Activated CD8-positive, alpha-beta memory T cell treated with anti-CD3 and anti-CD28 coated beads, Interleukin-2, amount 50 U/mL, for 48 hours (primary cell): ENCODE data around the gene KIAA0319L.

Experiments
- DNase-seq: peaks from one replicate; pipeline ENCODE4 v3.0.0-alpha.2; 2020

Gene KIAA0319L

DNA sequence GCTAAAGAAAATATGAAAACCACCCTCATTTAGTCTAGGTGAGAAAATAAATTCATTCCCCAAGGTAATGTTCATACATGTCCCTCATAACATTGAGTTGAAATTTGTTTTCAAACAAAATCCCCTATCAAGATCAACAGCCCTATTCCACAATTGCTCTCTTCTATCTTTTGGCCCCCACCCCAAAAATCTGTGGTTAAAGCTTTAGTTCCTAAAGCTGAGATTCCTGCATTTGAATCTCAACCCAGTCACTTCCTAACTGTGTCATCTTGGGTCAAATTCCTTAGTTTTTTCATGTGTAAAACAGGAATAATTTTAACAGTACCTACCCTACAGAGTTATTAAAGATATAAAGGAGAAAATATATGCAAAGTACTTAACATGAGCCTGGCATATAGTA is 22.0 kb downstream of the KIAA0319L start:
- no peak for DNase-seq

DNA sequence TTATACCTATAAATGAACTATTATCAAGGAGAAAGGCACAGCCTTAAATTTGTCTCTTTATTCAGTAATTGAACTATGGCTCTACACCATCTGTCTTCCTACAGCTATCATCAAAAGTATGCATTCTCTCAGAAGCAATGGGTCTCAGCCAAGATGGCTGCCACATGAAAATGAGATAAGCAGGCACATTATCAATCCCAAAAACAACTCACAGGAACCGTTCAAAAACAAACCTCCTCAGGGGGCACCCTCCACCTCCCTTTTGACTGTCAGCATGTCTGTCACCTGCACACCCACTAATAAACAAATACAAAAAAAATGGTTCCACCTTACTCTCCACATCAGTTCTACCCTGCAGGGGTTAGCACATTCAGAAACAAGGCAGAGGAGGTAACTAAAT is 23.6 kb downstream of the KIAA0319L start:
- no peak for DNase-seq

DNA sequence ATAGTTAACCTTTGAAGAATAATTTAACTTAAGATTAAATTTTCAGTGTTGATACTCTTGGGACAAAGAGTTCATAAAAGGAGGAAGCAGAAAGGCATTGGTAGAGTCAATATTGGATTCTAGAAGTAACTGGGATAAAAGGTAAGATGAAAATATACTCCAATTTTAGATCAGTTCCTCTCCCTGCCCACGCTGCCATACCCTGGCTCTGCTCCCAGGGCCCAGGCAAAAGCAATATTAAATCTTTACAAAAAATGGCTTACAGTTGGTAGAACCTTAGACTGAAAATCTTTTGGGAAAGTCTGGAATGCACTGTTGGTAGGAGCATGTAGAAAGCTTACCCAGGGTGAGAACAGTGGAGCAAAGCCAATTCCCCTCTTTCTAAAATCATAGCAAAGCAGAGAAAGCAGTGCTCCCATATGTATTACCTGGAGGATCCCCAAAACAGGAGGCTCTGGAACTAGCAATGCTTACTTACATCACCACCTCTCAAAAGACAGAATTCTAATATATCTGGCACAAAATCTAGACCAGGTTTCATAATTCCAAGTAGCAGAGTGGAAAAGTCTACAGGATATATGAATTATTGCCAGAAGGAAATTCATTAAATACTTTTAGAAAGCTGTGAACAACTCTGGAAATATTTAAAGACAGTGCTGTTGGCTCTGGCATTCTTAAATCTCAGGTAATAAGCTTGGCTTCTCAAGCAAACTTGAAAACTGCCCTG is 24.5 kb downstream of the KIAA0319L start:
- no peak for DNase-seq

DNA sequence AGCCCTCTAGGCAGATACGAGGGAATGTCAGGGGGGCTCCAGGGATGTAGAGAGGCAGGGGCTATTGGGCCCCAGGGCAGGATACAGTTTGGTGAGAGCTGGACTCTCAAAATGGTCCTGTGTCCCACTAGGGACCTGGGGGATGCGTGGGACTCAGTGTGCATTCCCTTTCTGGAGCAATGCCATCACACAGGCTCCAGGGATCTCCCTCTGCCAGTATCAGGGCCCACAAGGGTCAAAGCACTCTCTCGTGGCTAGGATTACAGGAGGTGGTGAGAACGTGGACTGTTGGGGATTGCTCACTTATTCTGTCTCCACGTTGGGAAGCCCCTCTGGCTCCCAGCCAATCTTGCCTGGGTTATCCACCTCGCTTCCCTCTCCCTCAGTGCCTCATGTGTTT is 25.8 kb downstream of the KIAA0319L start:
- no peak for DNase-seq

DNA sequence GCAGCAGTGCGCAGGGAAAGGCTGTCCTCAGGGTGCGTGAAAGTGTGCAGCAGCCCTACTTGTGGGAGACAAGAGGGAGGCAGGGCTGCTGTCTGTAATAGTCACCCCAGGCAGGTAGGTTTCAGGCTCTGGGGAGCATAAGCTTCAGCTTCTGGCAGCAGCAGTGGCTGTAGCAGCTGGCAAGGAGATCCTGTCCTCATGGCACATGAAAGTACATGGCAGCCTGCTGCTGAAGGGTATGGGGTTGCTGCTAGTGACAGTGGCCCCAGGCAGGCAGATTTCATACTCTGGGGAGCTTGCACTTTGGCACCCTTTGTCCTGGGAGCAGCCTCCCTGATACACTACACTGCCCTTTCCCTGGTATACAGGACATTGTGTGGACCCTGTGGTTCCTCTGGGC is 26.3 kb downstream of the KIAA0319L start:
- no peak for DNase-seq

DNA sequence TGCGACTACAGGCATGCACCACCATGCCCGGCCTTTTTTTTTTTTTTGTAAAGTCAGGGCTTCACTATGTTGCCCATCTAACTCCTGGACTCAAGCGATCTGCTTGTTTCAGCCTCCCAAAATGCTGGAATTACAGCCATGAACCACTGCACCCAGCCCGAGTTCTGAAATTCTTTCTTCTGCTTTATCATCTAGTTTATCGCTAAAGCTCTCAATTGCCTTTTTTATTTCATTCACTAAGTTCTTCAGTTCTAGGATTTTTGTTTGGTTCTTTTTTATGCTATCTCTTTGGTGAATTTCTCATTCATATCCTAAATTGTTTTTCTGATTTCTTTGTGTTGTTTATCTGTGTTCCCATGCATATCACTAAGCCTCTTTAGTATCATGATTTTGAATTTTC is 27.0 kb downstream of the KIAA0319L start:
- no peak for DNase-seq

DNA sequence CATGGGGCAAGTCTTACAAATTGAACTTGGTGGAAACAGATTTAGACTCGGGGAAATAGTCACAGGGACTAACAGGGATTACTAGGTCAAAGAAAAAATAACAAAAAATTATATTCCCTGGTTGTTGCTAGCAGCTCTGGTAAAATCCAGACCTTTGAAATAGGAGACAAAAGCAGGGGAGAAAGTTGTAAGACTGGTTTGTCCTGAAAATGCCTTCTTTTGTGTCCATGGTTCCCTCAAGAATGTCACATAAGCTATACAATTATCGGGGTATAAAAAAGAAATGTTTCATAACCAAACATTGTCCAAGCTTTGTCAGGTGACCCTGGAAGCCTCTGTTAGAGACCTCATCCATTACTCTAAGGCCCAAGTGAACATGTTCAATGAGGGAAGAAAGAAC is 33.1 kb downstream of the KIAA0319L start:
- no peak for DNase-seq

DNA sequence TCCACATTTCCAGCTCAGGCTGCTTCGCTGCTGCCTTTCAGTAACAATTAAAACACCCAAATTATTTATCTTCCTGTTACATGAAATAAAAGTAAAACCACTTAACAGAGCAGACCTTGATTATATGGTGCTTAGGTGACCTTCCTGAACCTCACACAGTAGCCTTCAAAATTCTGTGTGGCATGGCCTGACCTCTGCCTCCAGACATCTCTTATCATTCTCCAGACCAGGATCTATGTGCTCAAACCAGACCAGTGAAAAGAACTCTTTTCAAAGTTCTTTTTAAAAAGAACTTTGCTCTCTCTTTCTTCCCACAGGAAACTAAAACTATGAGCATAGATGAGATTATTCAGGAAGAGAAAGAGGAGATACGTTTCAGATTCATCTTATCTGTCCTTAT is 37.8 kb downstream of the KIAA0319L start:
- DNase-seq = no peak

DNA sequence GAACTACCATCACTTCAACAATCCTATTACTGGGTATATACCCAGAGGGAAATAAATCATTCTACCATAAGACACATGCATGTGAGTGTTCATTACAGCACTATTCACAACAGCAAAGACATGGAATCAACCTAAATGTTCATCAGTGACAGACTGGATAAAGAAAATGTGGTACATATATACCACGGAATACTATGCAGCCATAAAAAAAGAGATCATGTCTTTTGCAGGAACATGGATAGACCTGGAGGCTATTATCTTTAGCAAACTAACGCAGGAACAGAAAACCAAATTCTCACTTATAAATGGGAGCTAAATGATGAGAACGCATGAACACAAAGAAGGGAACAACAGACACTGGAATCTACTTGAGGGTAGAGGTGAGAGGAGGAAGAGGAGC is 39.0 kb downstream of the KIAA0319L start:
- no peak for DNase-seq

DNA sequence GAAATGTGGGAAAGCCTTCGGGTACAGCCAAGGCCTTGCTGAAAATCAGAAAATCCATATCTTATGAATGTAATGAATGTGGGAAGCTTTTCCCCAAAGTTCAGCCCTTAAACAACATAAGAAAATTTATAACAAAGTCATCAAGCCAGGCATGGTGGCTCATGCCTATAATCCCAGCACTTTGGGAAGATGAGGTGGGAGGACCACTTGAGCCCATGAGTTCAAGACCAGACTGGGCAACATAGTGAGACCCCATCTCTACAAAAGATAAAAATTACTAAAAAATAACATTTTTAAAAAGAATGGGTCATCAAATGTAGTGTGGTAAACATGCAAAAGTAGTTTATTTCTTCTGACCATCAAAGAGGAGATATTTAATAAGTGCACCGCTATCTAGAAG is 45.9 kb downstream of the KIAA0319L start:
- no peak for DNase-seq

DNA sequence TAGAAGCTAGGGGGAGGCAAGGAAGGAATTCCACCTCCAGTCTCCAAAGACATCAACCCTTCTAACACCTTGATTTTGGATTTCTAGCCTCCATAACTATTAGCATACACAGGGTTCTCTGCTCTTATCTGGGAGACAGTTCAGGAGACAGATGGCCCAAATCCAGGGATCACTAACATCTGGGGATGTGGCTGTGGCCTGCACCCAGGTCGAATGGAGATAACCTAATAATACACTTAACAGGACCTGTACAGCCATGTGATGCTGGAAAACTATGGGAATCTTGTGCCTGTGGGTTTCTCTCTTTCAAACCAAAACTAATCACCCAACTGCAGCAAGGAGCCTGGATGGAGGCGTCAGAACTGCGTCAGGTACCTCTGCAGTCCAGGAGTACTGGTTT is 47.6 kb downstream of the KIAA0319L start:
- no peak for DNase-seq

DNA sequence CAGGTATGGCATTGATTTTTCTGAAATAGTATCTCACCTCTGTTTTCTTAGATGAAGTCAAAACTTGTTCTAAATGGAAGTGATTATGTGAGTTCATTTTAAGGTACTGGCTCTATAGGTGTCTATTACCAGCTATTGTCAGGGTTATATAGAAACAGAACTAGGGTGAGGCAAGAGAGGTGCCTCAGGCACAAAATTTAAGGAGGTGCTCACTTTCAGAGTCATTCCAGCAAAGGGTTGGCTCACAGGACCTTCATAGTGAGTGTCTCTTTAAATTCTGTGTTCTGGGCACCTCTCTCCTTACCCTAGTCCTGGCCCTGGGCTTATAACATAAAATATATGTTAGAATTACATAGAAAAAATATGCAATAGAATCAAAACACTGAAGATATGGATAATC is 49.3 kb downstream of the KIAA0319L start:
- DNase-seq = no peak

DNA sequence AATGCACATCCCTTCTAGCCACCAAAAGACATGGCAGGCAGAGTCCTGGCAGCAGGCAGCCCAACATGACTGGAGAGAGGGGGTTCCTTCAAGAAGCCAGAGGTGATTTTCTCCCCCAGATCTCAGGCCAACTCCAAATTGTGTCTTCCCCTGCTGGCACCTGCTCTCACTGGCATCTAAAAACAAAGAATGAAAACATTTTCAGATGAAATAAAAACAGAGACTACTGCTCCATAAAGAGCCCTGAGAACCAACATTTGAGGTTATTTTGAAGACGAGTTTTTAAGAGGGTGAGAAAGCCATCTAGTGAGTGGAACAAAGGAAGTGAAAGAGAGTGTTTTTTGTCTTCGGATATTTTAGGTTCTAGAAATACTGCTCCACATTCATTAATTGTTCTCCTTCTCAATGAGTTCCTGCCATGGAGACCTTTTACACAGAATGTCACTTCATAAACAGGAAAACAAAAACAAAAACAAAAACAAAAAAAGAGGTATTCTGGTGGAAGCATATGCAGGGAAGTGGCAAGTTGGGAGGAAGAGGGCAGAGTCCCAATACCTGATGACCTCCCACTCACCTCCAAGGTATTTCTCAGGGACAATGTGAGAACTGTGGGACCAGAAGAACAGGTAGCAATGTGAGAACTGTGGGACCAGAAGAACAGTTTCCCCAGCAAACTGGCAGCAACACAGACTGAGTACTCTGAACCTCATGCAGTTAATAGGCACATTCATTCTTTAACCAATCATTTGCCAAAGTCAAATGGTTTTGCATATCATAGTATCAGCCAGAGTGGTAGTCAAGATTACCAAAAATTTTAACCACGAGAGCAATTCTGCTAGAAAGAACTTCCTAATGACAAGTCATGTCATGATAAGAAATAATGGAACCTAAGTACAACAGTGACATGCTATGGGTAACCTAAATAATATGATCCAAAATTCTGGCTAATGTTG is 50.0 kb downstream of the KIAA0319L start:
- DNase-seq = no peak

DNA sequence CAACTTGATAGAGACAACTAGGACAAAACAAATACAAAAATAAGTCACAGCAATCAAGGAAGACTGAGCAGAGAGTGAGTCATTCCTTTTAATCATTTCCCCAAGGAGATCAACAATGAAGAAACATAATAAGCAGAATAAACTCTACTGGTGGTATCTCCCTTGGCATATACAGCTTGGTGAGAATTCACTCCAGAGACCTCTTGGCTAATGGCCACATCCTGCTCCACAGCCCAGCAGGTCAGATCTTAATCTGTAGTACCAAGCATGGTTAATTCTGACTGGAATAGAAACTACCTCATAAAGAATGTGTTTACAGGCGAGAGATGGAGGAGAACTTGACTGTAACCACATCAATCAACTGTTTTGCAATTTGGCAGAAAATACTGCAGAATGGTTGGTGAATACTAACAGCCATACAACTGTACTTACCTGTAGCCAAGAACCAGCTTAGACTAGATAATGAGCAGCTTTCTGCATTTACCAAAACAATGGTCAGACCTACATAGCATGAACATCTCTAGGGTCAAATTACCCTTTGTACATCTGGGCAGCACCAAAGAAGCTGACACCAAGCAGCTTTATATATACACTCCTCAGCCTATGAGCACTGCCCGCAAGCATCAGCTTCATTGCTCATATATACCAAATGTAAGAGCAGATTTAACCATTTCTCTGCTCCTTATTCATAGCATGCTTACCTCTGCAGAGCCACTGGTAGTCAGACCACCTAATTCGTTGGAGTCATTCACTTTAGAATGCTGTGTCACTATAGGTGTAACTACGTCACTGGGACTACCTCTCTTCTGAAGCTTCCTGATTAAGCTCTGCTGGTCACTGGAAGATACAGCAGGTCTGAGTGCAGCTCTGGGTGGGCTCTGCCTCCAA is 51.0 kb downstream of the KIAA0319L start:
- peak; percentile 55 for DNase-seq

DNA sequence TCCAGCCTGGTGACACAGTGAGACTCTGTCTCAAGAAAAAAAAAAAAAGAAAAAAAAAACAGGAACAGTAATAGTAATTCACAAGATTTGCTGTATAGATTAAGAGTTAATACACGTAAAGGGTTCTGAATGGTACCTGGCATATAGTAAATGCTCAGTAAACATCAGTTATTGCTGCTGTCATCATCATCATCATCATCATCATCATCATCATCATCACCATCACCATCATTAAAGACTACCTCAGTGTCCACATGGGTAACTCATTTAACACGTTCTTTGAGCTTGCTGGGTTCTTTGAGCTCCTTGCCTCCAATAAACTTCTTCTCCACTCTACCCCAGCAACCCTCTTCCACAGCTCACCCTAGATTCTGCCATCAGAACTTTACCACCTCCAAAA is 55.0 kb downstream of the KIAA0319L start:
- DNase-seq = no peak

DNA sequence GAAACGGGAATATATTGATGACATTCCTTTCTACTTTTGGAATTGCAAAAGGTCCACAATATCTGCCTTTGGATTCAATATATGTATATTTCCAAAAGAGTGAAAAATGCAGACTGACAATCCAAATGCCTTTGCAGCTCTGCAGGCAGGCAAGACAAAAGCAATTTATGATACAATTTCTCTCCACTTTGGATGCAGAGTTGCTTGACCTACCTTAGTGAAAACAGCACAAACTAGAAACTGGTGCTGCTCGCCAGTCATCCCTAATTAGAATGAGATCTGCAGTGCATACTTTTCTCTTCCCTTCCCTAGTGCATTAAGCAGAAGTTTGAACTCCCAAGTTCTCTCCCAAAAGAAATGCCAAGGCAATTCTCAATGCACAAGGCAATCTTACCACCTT is 56.8 kb downstream of the KIAA0319L start:
- no peak for DNase-seq

DNA sequence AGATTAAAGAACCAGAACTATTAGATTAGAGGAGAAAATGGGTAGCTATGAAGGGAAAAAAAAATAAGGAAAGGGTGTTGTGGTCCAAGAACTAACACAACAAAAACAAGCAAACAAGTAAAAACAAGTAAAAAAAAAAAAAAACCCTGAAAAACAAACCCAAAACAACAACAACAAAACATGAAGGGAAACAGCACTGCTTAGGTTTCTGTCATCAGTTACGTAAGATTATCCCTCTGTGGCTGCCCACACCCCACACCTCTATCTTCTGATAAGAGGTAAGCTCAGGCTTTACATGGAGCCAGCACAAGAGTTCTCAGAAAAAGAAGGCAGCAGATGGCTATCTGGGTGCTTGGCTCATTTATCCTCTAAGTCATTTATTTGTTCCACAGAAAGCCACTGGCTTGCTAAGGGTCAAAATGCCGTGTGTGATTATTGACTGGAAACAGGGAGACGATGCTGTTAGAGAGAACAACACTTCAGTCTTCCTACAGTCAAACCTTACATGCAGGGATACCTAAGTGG is 57.5 kb downstream of the KIAA0319L start:
- no peak for DNase-seq

DNA sequence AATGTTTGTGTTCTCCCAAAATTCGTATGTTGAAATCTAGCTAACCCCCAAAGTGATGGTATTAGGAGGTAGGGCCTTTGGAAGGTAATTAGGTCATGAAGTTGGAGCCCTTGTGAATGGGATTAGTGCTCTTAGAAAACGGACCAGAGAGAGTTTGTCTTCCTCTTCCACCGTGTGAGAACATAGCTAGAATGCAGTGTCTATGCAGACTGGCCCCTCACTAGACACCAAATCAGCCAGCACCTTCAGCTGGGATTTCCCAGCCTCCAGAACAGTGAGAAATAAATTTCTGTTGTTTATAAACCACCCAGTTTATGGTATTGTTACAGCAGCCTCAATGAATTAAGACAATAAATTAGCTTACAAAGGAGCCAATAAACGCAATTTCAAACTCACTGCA is 58.0 kb downstream of the KIAA0319L start:
- no peak for DNase-seq

DNA sequence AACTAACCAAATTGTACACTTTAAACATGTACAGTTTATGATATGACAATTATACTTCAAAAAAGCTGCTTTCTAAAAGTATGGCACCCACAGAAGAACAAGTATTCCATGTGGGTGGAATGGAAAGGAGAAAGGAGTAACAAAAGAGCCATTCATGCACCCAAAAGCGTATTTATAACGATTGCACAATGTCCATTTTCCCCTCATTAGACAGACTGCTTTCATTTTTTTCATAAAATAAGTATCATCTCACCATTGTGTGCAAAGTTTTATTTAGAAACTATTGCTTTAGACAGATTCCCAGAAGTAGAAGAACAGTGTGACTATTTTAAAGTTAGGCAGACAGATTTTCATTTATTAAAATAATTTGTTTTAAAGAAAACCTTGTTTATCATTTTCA is 59.6 kb downstream of the KIAA0319L start:
- DNase-seq = no peak

DNA sequence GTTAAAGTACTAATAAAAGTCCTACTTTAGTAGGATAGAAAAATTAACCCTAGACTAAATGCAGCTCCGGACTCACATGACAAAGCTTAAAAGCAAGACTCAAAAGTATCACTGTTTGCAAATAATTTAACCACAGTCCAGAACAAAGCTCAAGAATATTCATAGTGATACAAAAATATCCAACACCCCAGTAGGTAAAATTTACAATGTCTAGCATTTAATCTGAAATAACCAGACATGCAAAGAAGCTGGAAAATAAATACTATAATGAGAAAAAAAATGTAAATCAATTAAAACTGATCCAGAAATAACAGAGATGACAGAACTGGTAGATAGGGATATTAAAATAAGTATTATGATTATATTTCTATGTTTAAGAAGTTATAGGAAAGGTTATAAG is 67.0 kb downstream of the KIAA0319L start:
- DNase-seq = no peak

DNA sequence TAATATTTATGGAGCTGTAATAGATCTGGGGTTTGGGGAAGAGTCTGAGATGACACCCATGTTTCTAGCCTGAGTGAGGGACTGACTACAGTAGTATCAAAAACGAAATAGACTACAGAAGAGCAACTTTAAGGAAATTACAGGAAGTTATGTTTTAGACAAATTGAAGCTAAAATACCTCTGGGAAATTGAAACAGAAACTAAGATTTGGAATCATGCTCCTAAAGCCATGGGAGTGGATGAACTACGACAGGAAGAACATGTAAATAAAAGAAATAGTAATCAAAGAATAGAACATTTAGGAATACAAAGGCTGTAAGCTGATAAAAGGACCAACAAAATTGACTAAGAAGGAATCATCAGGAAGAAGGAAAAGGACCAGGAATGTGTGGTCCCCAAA is 68.9 kb downstream of the KIAA0319L start:
- no peak for DNase-seq

DNA sequence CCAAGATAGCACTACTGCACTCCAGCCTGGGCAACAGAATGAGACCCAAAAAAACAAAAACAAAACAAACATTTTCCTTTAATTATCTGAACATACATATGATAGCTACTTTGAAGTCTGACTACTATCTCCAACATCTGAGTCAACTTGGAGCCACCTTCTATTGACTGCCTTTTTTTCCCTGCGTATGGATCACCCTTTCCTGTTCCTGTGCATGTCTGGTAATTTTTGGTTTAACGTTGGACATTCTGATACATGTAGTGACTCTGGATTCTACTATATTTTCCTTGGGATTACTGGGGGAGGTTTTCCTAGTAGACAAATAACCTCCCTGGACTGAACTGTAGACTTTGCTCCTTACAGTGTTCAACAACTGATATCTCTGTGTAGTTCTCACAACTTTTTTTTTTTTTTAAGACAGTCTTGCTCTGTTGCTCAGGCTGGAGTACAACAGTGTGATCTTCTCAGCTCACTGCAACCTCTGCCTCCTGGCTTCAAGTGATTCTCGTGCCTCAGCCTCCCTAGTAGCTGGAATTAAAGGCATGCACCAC is 70.3 kb downstream of the KIAA0319L start:
- DNase-seq = no peak

DNA sequence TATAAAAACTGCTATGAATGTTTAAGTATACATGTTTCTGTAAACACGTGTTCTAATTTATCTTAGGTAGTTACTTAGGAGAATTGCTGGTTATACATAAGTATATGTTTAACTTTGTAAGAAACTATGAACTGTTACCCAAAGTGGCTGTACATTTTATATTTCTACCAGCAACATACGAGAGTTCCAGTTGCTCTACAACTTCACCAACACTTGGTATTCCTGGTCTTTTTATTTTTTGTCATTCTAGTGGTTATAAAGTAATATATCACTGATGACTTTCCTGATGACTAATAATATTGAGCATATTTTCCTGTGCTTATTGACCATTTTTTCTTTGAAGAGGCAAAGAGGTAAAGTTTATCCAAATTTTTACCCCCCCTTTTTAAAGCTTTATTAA is 76.0 kb downstream of the KIAA0319L start:
- DNase-seq = no peak
